GM12878 (cell line): ENCODE measurements around the gene DCLK2.

Experiments used
- CTCF ChIP-seq, 3 experiments: IDR thresholded peaks in 2 of 3; conservative IDR thresholded peaks in 1 of 3; 2 replicates each; pipeline ENCODE4 v1.5.1; 2011; ENCODE audit warnings: low read depth in 3 of 3, low read length in 3 of 3, mild to moderate bottlenecking in 3 of 3, control low read depth in 2 of 3, moderate library complexity in 2 of 3, inconsistent platforms in 1 of 3, mixed read lengths in 1 of 3; ENCODE audit not compliant: control insufficient read depth in 2 of 3, insufficient read depth in 1 of 3; ENCODE audit errors: extremely low read depth in 1 of 3
- MAX ChIP-seq: IDR thresholded peaks from 2 replicates; pipeline ENCODE4 v1.6.1; 2012; ENCODE audit warnings: low read depth, low read length, improper control_type of control experiment
- MEF2A ChIP-seq: IDR thresholded peaks from 2 replicates; pipeline ENCODE4 v1.6.1; 2011; ENCODE audit warnings: low read depth, mild to moderate bottlenecking, low read length, moderate library complexity; ENCODE audit not compliant: insufficient read depth
- NR2C2 ChIP-seq: IDR thresholded peaks from 2 replicates; pipeline ENCODE4 v1.6.1; 2011; ENCODE audit warnings: borderline replicate concordance, low read depth; ENCODE audit not compliant: control insufficient read depth, insufficient read length
- POLR2A ChIP-seq: IDR thresholded peaks from 2 replicates; pipeline ENCODE4 v1.6.1; 2011; ENCODE audit warnings: low read depth, mild to moderate bottlenecking, low read length
- POLR2AphosphoS5 ChIP-seq: IDR thresholded peaks from 2 replicates; pipeline ENCODE4 v1.6.1; 2011; ENCODE audit warnings: mild to moderate bottlenecking, low read length, inconsistent platforms
- SMARCA5 ChIP-seq: fragments of 450-650 bp; IDR thresholded peaks from 2 replicates; pipeline ENCODE4 v1.6.1; 2017; ENCODE audit warnings: mild to moderate bottlenecking
- SMC3 ChIP-seq: IDR thresholded peaks from 2 replicates; pipeline ENCODE4 v1.6.1; 2011; ENCODE audit warnings: low read length, improper control_type of control experiment, borderline replicate concordance
- SP1 ChIP-seq: IDR thresholded peaks from one replicate; pipeline ENCODE4 v1.6.1; 2011; ENCODE audit warnings: low read depth, low read length
- TAF1 ChIP-seq: IDR thresholded peaks from 2 replicates; pipeline ENCODE4 v1.6.1; 2011; ENCODE audit warnings: mild to moderate bottlenecking, low read depth, low read length, borderline replicate concordance
- TF ChIP-seq, protein P1 (sequence below): fragments of 450-650 bp; IDR thresholded peaks from 2 replicates; pipeline ENCODE4 v1.6.1; 2017; ENCODE audit warnings: mild to moderate bottlenecking
- TF ChIP-seq, protein P2 (sequence below): IDR thresholded peaks from 2 replicates; pipeline ENCODE4 v1.6.1; 2011; ENCODE audit warnings: low read depth, low read length, improper control_type of control experiment, borderline replicate concordance
- TF ChIP-seq, protein P3 (sequence below): fragments of 450-650 bp; formaldehyde crosslinking; IDR thresholded peaks from 2 replicates; pipeline ENCODE4 v1.4.0; 2020; ENCODE audit warnings: mild to moderate bottlenecking, moderate library complexity
- TF ChIP-seq, protein P4 (sequence below): fragments of 450-650 bp; IDR thresholded peaks from 2 replicates; pipeline ENCODE4 v1.6.1; 2018; ENCODE audit warnings: borderline replicate concordance, mild to moderate bottlenecking; ENCODE audit not compliant: partially characterized antibody

GRCh38 chr4:150160473-150160872 lies 82.2 kb downstream of the DCLK2 start:
- TF ChIP-seq MAX (no peak), SMC3 (no peak), NR2C2 (no peak), SP1 (no peak), MEF2A (no peak), CTCF (IDR thresholded peaks at IDR 0.05 in 2 of 3, conservative IDR thresholded peaks at IDR 0.05 in 1 of 3; ENCODE audit: control insufficient read depth in 2 of 3, extremely low read depth in 1 of 3, insufficient read depth in 1 of 3, low read depth in 3 of 3, low read length in 3 of 3) (no peak), POLR2AphosphoS5 (no peak), TAF1 (no peak), POLR2A (no peak), SMARCA5 (no peak)
- TF ChIP-seq, protein P1, sequence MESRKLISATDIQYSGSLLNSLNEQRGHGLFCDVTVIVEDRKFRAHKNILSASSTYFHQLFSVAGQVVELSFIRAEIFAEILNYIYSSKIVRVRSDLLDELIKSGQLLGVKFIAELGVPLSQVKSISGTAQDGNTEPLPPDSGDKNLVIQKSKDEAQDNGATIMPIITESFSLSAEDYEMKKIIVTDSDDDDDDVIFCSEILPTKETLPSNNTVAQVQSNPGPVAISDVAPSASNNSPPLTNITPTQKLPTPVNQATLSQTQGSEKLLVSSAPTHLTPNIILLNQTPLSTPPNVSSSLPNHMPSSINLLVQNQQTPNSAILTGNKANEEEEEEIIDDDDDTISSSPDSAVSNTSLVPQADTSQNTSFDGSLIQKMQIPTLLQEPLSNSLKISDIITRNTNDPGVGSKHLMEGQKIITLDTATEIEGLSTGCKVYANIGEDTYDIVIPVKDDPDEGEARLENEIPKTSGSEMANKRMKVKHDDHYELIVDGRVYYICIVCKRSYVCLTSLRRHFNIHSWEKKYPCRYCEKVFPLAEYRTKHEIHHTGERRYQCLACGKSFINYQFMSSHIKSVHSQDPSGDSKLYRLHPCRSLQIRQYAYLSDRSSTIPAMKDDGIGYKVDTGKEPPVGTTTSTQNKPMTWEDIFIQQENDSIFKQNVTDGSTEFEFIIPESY: no peak
- TF ChIP-seq, protein P2, sequence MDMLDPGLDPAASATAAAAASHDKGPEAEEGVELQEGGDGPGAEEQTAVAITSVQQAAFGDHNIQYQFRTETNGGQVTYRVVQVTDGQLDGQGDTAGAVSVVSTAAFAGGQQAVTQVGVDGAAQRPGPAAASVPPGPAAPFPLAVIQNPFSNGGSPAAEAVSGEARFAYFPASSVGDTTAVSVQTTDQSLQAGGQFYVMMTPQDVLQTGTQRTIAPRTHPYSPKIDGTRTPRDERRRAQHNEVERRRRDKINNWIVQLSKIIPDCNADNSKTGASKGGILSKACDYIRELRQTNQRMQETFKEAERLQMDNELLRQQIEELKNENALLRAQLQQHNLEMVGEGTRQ: no peak
- TF ChIP-seq, protein P3, sequence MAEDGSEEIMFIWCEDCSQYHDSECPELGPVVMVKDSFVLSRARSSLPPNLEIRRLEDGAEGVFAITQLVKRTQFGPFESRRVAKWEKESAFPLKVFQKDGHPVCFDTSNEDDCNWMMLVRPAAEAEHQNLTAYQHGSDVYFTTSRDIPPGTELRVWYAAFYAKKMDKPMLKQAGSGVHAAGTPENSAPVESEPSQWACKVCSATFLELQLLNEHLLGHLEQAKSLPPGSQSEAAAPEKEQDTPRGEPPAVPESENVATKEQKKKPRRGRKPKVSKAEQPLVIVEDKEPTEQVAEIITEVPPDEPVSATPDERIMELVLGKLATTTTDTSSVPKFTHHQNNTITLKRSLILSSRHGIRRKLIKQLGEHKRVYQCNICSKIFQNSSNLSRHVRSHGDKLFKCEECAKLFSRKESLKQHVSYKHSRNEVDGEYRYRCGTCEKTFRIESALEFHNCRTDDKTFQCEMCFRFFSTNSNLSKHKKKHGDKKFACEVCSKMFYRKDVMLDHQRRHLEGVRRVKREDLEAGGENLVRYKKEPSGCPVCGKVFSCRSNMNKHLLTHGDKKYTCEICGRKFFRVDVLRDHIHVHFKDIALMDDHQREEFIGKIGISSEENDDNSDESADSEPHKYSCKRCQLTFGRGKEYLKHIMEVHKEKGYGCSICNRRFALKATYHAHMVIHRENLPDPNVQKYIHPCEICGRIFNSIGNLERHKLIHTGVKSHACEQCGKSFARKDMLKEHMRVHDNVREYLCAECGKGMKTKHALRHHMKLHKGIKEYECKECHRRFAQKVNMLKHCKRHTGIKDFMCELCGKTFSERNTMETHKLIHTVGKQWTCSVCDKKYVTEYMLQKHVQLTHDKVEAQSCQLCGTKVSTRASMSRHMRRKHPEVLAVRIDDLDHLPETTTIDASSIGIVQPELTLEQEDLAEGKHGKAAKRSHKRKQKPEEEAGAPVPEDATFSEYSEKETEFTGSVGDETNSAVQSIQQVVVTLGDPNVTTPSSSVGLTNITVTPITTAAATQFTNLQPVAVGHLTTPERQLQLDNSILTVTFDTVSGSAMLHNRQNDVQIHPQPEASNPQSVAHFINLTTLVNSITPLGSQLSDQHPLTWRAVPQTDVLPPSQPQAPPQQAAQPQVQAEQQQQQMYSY: no peak
- TF ChIP-seq, protein P4, sequence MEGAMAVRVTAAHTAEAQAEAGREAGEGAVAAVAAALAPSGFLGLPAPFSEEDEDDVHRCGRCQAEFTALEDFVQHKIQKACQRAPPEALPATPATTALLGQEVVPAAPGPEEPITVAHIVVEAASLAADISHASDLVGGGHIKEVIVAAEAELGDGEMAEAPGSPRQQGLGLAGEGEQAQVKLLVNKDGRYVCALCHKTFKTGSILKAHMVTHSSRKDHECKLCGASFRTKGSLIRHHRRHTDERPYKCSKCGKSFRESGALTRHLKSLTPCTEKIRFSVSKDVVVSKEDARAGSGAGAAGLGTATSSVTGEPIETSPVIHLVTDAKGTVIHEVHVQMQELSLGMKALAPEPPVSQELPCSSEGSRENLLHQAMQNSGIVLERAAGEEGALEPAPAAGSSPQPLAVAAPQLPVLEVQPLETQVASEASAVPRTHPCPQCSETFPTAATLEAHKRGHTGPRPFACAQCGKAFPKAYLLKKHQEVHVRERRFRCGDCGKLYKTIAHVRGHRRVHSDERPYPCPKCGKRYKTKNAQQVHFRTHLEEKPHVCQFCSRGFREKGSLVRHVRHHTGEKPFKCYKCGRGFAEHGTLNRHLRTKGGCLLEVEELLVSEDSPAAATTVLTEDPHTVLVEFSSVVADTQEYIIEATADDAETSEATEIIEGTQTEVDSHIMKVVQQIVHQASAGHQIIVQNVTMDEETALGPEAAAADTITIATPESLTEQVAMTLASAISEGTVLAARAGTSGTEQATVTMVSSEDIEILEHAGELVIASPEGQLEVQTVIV: no peak
